GM12878 (cell line): ENCODE results near the gene FBN3. TPM values are rescaled to one million over a fixed set of nuclear protein-coding genes. Genes with fewer than 3 reads are reported as not detected.

Experiments
- ATAC-seq: fragments of 200-7000 bp; cut with Tn5 transposase; 3 replicates; pipeline ENCODE4 v1.9.1; 2020; ENCODE audit warnings: mild to moderate bottlenecking, moderate library complexity
- BruUV-seq: library from RNA; stranded (reverse); fragments of 400-500 nt; replicated peaks from 2 replicates; lab custom pipeline; 2021; lab: Mats Ljungman, UMichigan
- CTCF ChIA-PET: fragments of 300-600 bp; sonication (Branson Sonifier 250); formaldehyde crosslinking; extraction: SDS; loops from one replicate; lab custom pipeline; 2021; ENCODE audit warnings: inconsistent platforms; lab: Yijun Ruan, JAX
- POLR2A ChIA-PET: fragments of 350-600 bp; formaldehyde crosslinking; extraction: SDS; loops from one replicate; lab custom pipeline; 2021; ENCODE audit warnings: inconsistent platforms; lab: Charles Lee
- RAD21 ChIA-PET: fragments of 300-600 bp; sonication (Branson Sonifier 250); formaldehyde crosslinking; loops from one replicate; lab custom pipeline; 2023; ENCODE audit warnings: antibody characterized with exemption; ENCODE audit not compliant: unreplicated experiment; lab: Charles Lee
- SMC1A ChIA-PET: fragments of 300-600 bp; sonication (Branson Sonifier 250); formaldehyde crosslinking; loops from one replicate; lab custom pipeline; 2023; ENCODE audit not compliant: unreplicated experiment, uncharacterized antibody; lab: Charles Lee
- DNase-seq: peaks from one replicate; pipeline ENCODE4 v3.0.0-alpha.2; 2011; ENCODE audit warnings: low read depth, low spot score
- FAIRE-seq: peaks from 3 replicates; lab custom pipeline; 2011; peaks lifted over from hg19 to GRCh38; lab: Jason Lieb, UNC
- H2AFZ ChIP-seq: 2 replicates; pipeline ENCODE4 v1.6.0; 2011; ENCODE audit warnings: low read depth, low read length, control low read depth; ENCODE audit not compliant: control insufficient read depth
- H3K27ac ChIP-seq: 2 replicates; pipeline ENCODE4 v1.5.1; 2011; ENCODE audit warnings: control low read depth; ENCODE audit not compliant: control insufficient read depth, insufficient read depth
- H3K27me3 ChIP-seq, 2 experiments: replicated peaks in 1 of 2; 2 replicates each; pipeline versions ENCODE4 v1.6.0 to v1.6.1; 2011; ENCODE audit warnings: low read length in 1 of 2; ENCODE audit not compliant: control insufficient read depth in 2 of 2, insufficient read depth in 2 of 2
- H3K36me3 ChIP-seq, 2 experiments: 2 replicates each; pipeline ENCODE4 v1.5.1; 2011; ENCODE audit warnings: low read length in 1 of 2; ENCODE audit not compliant: control insufficient read depth in 2 of 2, insufficient read depth in 2 of 2
- H3K4me1 ChIP-seq: 2 replicates; pipeline ENCODE4 v1.6.1; 2011; ENCODE audit warnings: mild to moderate bottlenecking, low read length, moderate library complexity, mixed read lengths; ENCODE audit not compliant: control insufficient read depth, insufficient read depth
- H3K4me2 ChIP-seq: 2 replicates; pipeline ENCODE4 v1.6.0; 2011; ENCODE audit warnings: control low read depth; ENCODE audit not compliant: control insufficient read depth, insufficient read depth
- H3K4me3 ChIP-seq: fragments of 200-600 bp; sonication (generic); 2 replicates; pipeline ENCODE4 v1.5.1; 2016
- H3K79me2 ChIP-seq: 2 replicates; pipeline ENCODE4 v1.6.0; 2011; ENCODE audit warnings: low read length; ENCODE audit not compliant: control insufficient read depth, insufficient read depth
- H3K9ac ChIP-seq: 2 replicates; pipeline ENCODE4 v1.8.0; 2011; ENCODE audit warnings: low read length, control low read depth, mixed read lengths; ENCODE audit not compliant: control insufficient read depth, insufficient read depth
- H3K9me3 ChIP-seq: replicated peaks from 3 replicates; pipeline ENCODE4 v1.5.1; 2011; ENCODE audit warnings: mild to moderate bottlenecking, low read length; ENCODE audit not compliant: control insufficient read depth, insufficient read depth
- H4K20me1 ChIP-seq: 2 replicates; pipeline ENCODE4 v1.6.0; 2011; ENCODE audit not compliant: control insufficient read depth, insufficient read depth
- BCL3 ChIP-seq: IDR thresholded peaks from 2 replicates; pipeline ENCODE4 v1.6.1; 2011; ENCODE audit warnings: borderline replicate concordance, low read depth, mild to moderate bottlenecking, moderate library complexity, low read length; ENCODE audit not compliant: insufficient read depth, poor library complexity, severe bottlenecking
- ESRRA ChIP-seq: IDR thresholded peaks from 2 replicates; pipeline ENCODE4 v1.6.1; 2012; ENCODE audit warnings: mild to moderate bottlenecking, low read length, improper control_type of control experiment
- HDAC6 ChIP-seq: fragments of 200-600 bp; sonication (generic); IDR thresholded peaks from one replicate; pipeline ENCODE4 v1.8.0; 2017; ENCODE audit warnings: antibody characterized with exemption; ENCODE audit not compliant: unreplicated experiment
- JUND ChIP-seq: IDR thresholded peaks from 2 replicates; pipeline ENCODE4 v1.6.1; 2012; ENCODE audit warnings: low read depth, mild to moderate bottlenecking, low read length, improper control_type of control experiment, moderate library complexity
- MEF2A ChIP-seq: IDR thresholded peaks from 2 replicates; pipeline ENCODE4 v1.6.1; 2011; ENCODE audit warnings: low read depth, mild to moderate bottlenecking, low read length, moderate library complexity; ENCODE audit not compliant: insufficient read depth
- MYC ChIP-seq: IDR thresholded peaks from 2 replicates; pipeline ENCODE4 v1.6.1; 2011; ENCODE audit warnings: mild to moderate bottlenecking, low read length, moderate library complexity, inconsistent platforms; ENCODE audit not compliant: insufficient read depth, insufficient replicate concordance, insufficient read length, severe bottlenecking
- PAX8 ChIP-seq: fragments of 450-650 bp; IDR thresholded peaks from 2 replicates; pipeline ENCODE4 v1.6.1; 2017; ENCODE audit warnings: mild to moderate bottlenecking, moderate library complexity
- TCF12 ChIP-seq: IDR thresholded peaks from 2 replicates; pipeline ENCODE4 v1.6.1; 2011; ENCODE audit warnings: low read depth, mild to moderate bottlenecking, low read length
- ZBTB33 ChIP-seq: fragments of 450-650 bp; IDR thresholded peaks from 2 replicates; pipeline ENCODE4 v1.6.1; 2017; ENCODE audit warnings: mild to moderate bottlenecking
- ZBTB40 ChIP-seq: fragments of 450-650 bp; IDR thresholded peaks from 2 replicates; pipeline ENCODE4 v1.6.1; 2016; ENCODE audit warnings: mild to moderate bottlenecking, moderate library complexity, borderline replicate concordance
- WGBS: methylation state at CpG from one replicate; pipeline ENCODE4 v1.1.6; 2016; ENCODE audit warnings: low lambda C conversion rate; ENCODE audit not compliant: insufficient replicate concordance, insufficient coverage; ENCODE audit errors: missing lambda C conversion rate; 5-methylcytosine and 5-hydroxymethylcytosine counted together
- in situ Hi-C: fragments of 300-500 bp; cut with MboI; formaldehyde crosslinking; loops from 9 replicates; pipeline ENCODE4 v1.14.3; 2018; ENCODE audit warnings: mixed read lengths
- intact Hi-C: fragments of 100-400 bp; cut with micrococcal nuclease; formaldehyde crosslinking; loops from one replicate; pipeline ENCODE4 v1.14.2; 2022; ENCODE audit not compliant: unreplicated experiment
- polyA plus RNA-seq, 11 experiments: library from polyadenylated mRNA; depleted of rRNA in 4 of 11; unstranded in 6 of 11; stranded (reverse) in 5 of 11; fragments of >200 nt; fragmentation: Nextera tagmentation in 4 of 11; fragmentation: Illumina TruSeq in 1 of 11; extraction: Ambion mirVana in 4 of 11; extraction: Trizol in 1 of 11; gene quantifications; 1 replicate in 1 of 11; 2 replicates in 10 of 11; pipeline versions ENCODE4 v1.2.1 to v1.2.3, GENCODE V29; 2011 to 2016; ENCODE audit warnings: inconsistent platforms in 2 of 11, missing spikeins in 2 of 11, low read depth in 1 of 11
- total RNA-seq, 4 experiments: library from RNA; depleted of rRNA in 3 of 4; stranded (reverse); fragments of >200 nt in 3 of 4; fragmentation: Illumina TruSeq in 1 of 4; extraction: Trizol in 1 of 4; gene quantifications; 2 replicates each; pipeline versions ENCODE4 v1.2.1 to v1.2.3, GENCODE V29; 2013 to 2021

The FBN3 gene
- total and polyA plus RNA-seq, 10 of the 15 experiments (the other 5 are each of a cell fraction or from before 2014, with no cell fraction given): 0.05 TPM; not detected in 9

GRCh38 chr19:8110931-8111330, 38.5 kb downstream of the FBN3 start:
- intact Hi-C loops: no loop called here

More at GRCh38 chr19:8110931-8111330, 38.5 kb downstream of the FBN3 start:
- no peaks in the 10 kb centered on the region for H3K9me3 ChIP-seq
- in situ Hi-C loops: no loop called here
- 59% methylated on average over 16 of the region's 16 CpGs for WGBS
- H3K4me1 ChIP-seq: no peaks in the 10 kb centered on the region
- no peak for ATAC-seq
- H3K27ac ChIP-seq: no peak overlapping the region
- no peak overlapping the region for H3K4me3 ChIP-seq
- no peaks in the 10 kb centered on the region for H3K36me3 ChIP-seq
- POLR2A ChIA-PET: no interaction called here
- BruUV-seq: no TSS peak
- H4K20me1 ChIP-seq: no peaks in the 10 kb centered on the region
- no peak for DNase-seq
- SMC1A ChIA-PET: no interaction called here
- CTCF ChIA-PET: no interaction called here
- H3K79me2 ChIP-seq: no peaks in the 10 kb centered on the region
- TF ChIP-seq MYC (no peak), BCL3 (no peak), JUND (no peak), HDAC6 (no peak), PAX8 (no peak), ZBTB40 (no peak), ESRRA (no peak), MEF2A (no peak), ZBTB33 (no peak), TCF12 (no peak)
- no peak overlapping the region for H3K9ac ChIP-seq
- no peaks in the 10 kb centered on the region for H3K27me3 ChIP-seq
- H2AFZ ChIP-seq: no peak overlapping the region
- RAD21 ChIA-PET: no interaction called here
- no peak overlapping the region for H3K4me2 ChIP-seq
- FAIRE-seq: no peak
